ENCODE results near the gene FADS3. TPM values are rescaled to one million over a fixed set of nuclear protein-coding genes. Genes with fewer than 3 reads are reported as not detected.
A peak's percentile ranks its signal among the peaks of the same experiment; 100 is the strongest.

Gene FADS3
- total and polyA plus RNA-seq, 9 of the 15 experiments (the other 6 are each of a cell fraction or from before 2014, with no cell fraction given): 0.97 to 148 (median 92.7) TPM

GRCh38 chr11:61919705-61920631 lies 28.6 kb upstream of the FADS3 start (continued):
- TF ChIP-seq MGA (IDR thresholded peaks at IDR 0.05) (peak; percentile 62), ZNF224 (CRISPR knock-in tag; IDR thresholded peaks at IDR 0.05) (no peak), ILF3 (IDR thresholded peaks at IDR 0.05; ENCODE audit: borderline replicate concordance) (no peak), NFATC3 (IDR thresholded peaks at IDR 0.05) (no peak), KLF10 (CRISPR knock-in tag; IDR thresholded peaks at IDR 0.05) (no peak; the same call in 1 of the 2 replicates), MCM7 (IDR thresholded peaks at IDR 0.05) (no peak), PHF20 (IDR thresholded peaks at IDR 0.05; ENCODE audit: partially characterized antibody) (peak; percentile 36), POLR3A (IDR thresholded peaks at IDR 0.05; ENCODE audit: borderline replicate concordance, extremely low read depth, insufficient read depth, insufficient read length) (no peak), ZBTB1 (CRISPR knock-in tag; IDR thresholded peaks at IDR 0.05; ENCODE audit: borderline replicate concordance, low read depth) (no peak), SREBF2 (CRISPR knock-in tag; IDR thresholded peaks at IDR 0.05) (no peak), ZNF217 (CRISPR knock-in tag; IDR thresholded peaks at IDR 0.05) (no peak), MEF2A (IDR thresholded peaks at IDR 0.05; ENCODE audit: control insufficient read depth, low read depth, low read length) (no peak), DACH1 (IDR thresholded peaks at IDR 0.05; ENCODE audit: partially characterized antibody) (peak; percentile 68), SETDB1 (IDR thresholded peaks at IDR 0.05; ENCODE audit: low read length) (no peak), XRCC4 (IDR thresholded peaks at IDR 0.05; ENCODE audit: extremely low read depth, insufficient read depth, insufficient read length) (no peak), ZNF785 (CRISPR knock-in tag; IDR thresholded peaks at IDR 0.05) (no peak)

Measured in K562 (cell line).